ENCODE measurements around the gene CHMP2A.

CHMP2A gene

DNA sequence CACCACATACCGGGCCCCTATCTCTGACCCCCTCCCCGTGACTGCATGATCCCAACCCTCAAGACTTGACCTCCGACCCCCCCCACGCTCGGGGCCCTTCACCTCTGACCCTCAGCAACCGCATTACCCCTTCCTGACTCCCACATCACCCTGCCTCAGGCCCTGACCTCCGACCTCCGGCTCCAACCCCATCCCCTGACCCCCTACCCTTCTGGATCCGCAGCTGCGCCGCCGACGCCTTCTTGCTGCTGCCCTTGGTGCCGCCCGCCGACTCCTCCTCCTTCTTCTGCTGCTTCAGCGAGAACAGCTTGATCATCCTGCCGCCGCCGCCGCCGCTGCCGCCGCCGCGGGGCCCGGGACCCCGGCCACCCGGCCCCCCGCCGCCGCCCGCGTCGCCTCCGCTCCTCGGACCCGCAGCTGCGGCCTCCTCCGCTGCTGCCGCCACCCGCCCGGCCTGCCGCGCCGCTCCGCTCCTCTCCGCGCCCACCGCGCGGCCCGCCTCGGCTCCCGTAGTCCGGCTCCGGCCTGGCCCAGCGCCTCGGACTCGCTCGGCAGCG lies 3.2 kb upstream of the CHMP2A start, which contains the start of gene UBE2M:
TSS of gene UBE2M (minus strand) at position 546 of the 557 bp plus-strand sequence. CDS start at position 316, 230 bp downstream.
- Histone ChIP-seq H3K36me3 (ENCODE audit: control insufficient read depth, insufficient read depth, low read length, severe bottlenecking) (peaks cover 16% of the 10 kb centered on the region), H3K9ac (ENCODE audit: low read length) (peak within 1 kb of the TSS; percentile 98), H3K4me1 (ENCODE audit: control insufficient read depth, insufficient read depth, low read length) (peaks cover 57% of the 10 kb centered on the region), H3K27me3 (replicated peaks; ENCODE audit: control insufficient read depth, insufficient read depth, low read length) (no peaks in the 10 kb centered on the region), H3K9me3 (ENCODE audit: control insufficient read depth, low read length) (no peaks in the 10 kb centered on the region), H3K4me3 (ENCODE audit: low read length) (peak within 1 kb of the TSS; percentile 92)
- DNase-seq (ENCODE audit: low read depth), result peak; percentile 67

DNA sequence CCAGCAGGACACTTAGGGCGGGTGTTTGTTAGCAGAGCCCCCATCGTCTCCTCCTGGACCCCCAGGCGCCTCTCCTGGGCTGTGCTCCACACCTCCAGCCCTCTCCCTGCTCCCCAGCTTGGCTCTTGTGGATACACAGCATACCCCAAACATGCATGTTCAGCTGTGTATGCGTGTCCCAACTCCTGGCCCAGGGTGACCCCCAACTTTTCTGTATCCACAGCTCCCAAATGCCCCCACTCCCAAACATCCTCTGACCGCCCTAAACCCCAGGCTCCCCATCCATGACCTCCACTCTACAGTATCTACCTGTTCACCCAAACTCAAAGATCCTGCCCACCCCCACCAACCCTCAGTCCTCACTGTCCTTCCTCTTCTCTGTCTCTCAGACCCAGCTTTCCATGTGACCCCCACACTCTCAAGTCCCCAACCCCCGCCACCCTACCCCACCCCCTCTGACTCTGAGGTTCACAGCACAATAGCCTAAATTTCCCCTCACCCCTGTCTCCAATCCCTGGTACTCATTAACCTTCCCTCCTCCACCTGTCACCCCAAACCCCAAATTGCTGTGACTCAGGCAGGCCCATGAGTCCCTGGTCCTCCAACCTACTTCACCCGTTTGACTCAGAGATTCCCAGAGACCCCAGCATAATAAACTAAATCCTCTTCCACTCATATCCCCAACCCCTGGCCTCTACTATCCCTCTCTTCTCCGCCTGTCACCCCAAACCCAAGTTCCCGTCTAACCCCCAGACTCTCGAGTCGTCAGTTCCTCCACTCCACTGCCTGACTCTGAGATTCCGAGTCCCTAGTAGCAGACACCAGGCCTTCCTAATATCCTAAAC lies 2.5 kb upstream of the CHMP2A start:
- peaks cover 22% of the 10 kb centered on the region for H3K36me3 ChIP-seq (ENCODE audit: control insufficient read depth, insufficient read depth, low read length, severe bottlenecking)
- peak overlapping the region; percentile 98 for H3K9ac ChIP-seq (ENCODE audit: low read length)
- H3K4me1 ChIP-seq (ENCODE audit: control insufficient read depth, insufficient read depth, low read length), result peaks cover 50% of the 10 kb centered on the region
- H3K4me3 ChIP-seq (ENCODE audit: low read length), result peak overlapping the region; percentile 92
- no peaks in the 10 kb centered on the region for H3K9me3 ChIP-seq (ENCODE audit: control insufficient read depth, low read length)
- H3K27me3 ChIP-seq (replicated peaks; ENCODE audit: control insufficient read depth, insufficient read depth, low read length), result no peaks in the 10 kb centered on the region
- DNase-seq (ENCODE audit: low read depth), result peak; percentile 18

DNA sequence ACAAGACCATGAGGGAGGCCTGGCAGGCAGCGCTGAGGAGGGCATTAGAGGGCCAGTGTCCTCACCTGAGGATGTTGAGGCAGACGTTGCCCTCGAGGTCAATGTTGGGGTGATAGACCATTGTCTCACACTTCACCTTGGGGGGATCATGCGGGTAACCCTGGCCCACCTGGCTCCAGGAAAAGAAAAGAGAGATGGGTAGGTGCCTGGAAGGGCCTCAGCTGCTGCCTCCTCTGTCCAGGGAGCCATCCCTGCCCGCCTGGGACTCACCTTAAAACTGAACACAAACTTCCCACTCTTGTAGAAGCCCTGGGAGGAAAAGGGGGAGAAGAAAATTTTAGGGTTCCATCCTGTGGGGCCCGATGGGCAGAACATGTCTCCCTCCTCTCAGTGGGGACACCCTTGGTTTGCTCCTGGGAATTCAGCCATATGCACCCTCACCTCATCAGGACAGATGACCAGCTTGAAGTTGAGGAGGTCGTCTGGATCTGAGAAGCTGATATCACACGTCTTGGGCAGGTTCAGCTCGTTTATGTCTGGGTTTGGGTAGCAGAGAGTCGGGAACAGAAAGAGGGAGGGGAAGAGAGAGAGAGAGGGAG lies 1.8 kb upstream of the CHMP2A start:
- Histone ChIP-seq H3K4me1 (ENCODE audit: control insufficient read depth, insufficient read depth, low read length) (peaks cover 43% of the 10 kb centered on the region), H3K9ac (ENCODE audit: low read length) (peak overlapping the region; percentile 98), H3K4me3 (ENCODE audit: low read length) (peak overlapping the region; percentile 92), H3K9me3 (ENCODE audit: control insufficient read depth, low read length) (no peaks in the 10 kb centered on the region), H3K27me3 (replicated peaks; ENCODE audit: control insufficient read depth, insufficient read depth, low read length) (no peaks in the 10 kb centered on the region), H3K36me3 (ENCODE audit: control insufficient read depth, insufficient read depth, low read length, severe bottlenecking) (peaks cover 29% of the 10 kb centered on the region)
- no peak for DNase-seq (ENCODE audit: low read depth)

DNA sequence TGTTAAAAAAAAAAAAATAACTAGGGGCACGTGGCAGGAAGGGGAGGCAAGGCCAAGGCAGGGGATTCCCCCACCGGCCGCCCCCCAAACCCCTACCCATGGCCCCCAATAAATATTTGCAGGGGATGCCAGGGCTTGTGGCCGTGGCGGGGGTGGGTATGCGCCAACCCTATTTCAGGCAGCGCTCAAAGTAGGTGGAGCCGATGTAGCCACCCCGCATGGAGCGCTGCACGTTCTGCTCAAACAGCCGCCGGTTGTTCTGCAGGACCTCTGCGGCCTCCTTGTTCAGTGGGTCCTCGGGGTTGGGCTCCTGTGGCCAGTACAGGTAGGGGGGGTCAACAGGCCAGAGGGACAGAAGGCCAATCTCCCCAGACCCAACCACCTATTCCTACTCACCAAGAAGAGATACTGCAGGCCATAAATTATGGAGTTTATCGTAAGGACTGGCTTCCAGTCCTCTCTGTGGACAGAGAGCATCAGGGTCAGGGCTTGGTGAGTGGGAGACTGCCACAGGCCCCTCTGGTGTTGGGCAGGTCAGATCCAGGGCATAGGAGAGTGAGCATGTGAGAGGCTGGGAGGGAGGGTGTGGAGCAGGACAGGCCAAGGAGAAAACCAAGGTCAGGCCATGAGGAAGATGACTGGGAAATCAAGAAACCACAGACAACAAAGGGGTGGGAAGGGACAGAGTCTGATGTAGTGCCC lies 1.2 kb upstream of the CHMP2A start:
- no peaks in the 10 kb centered on the region for H3K9me3 ChIP-seq (ENCODE audit: control insufficient read depth, low read length)
- H3K36me3 ChIP-seq (ENCODE audit: control insufficient read depth, insufficient read depth, low read length, severe bottlenecking), result peaks cover 36% of the 10 kb centered on the region
- H3K4me1 ChIP-seq (ENCODE audit: control insufficient read depth, insufficient read depth, low read length), result peaks cover 41% of the 10 kb centered on the region
- H3K9ac ChIP-seq (ENCODE audit: low read length), result peak overlapping the region; percentile 98
- H3K4me3 ChIP-seq (ENCODE audit: low read length), result peak overlapping the region; percentile 92
- no peaks in the 10 kb centered on the region for H3K27me3 ChIP-seq (replicated peaks; ENCODE audit: control insufficient read depth, insufficient read depth, low read length)
- no peak for DNase-seq (ENCODE audit: low read depth)

DNA sequence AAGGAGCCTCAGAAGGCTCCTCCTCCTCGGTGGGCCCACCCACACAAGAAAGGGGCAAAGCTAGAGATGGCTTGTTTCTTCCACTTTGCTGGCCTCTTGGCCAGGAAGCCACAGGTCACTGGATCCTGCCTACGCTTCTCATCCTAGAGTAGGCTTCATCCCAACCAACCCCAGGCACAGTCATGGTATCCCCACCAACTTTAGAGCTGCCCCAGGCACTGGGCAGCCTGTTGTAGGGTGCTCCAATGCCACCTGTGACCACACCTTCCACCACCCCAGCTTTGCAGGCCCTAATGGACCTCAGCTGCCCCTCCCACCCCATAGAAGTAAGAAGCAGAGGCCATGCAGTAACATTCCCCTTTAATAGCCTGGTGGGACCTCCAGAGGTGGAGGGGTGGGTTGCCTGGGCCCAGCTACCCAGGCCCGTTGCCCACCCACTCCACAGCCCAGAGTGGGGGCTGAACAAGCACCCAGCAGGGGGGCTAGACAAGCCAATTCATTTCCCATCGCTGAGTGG lies 522 bp upstream of the CHMP2A start:
- Histone ChIP-seq H3K4me1 (ENCODE audit: control insufficient read depth, insufficient read depth, low read length) (peaks cover 41% of the 10 kb centered on the region), H3K9ac (ENCODE audit: low read length) (peak overlapping the region; percentile 98), H3K27me3 (replicated peaks; ENCODE audit: control insufficient read depth, insufficient read depth, low read length) (no peaks in the 10 kb centered on the region), H3K4me3 (ENCODE audit: low read length) (peak overlapping the region; percentile 97), H3K9me3 (ENCODE audit: control insufficient read depth, low read length) (no peaks in the 10 kb centered on the region), H3K36me3 (ENCODE audit: control insufficient read depth, insufficient read depth, low read length, severe bottlenecking) (peaks cover 42% of the 10 kb centered on the region)
- DNase-seq (ENCODE audit: low read depth), result no peak

DNA sequence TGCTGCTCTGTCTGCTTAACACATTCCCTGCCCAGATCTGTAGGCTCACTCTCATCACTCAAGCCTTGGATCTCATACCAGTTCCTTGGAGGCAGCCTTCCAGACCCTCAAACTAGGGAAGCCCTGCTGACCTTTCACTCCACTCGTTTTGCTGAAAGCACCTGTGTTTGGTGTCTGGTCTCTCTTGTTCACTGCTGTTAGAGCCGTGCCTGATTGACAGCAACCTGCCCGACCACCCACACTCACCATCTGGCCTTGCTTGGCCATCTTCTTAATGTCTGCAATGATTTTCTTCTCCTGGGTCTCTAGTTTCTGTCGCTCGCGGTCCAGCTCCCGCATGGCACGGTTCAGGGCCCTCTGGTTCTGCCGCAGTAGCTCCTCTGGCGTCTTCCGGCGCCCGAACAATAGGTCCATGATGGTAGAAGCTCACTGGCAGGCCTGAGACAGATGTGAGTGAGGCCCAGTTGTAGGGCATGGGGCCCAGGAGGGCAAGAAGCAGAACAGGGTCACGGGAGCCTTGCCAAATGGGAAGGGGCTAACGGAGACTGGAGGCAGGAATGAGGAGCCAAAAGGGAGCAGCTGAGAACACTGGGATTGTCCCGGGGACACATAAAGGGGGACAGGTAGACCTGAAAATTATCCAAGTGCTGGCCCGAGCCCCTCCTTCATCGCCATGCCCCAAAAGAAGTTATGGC lies 959 bp downstream of the CHMP2A start:
- Histone ChIP-seq H3K36me3 (ENCODE audit: control insufficient read depth, insufficient read depth, low read length, severe bottlenecking) (peaks cover 57% of the 10 kb centered on the region), H3K27me3 (replicated peaks; ENCODE audit: control insufficient read depth, insufficient read depth, low read length) (no peaks in the 10 kb centered on the region), H3K9ac (ENCODE audit: low read length) (peak overlapping the region; percentile 98), H3K4me3 (ENCODE audit: low read length) (peak overlapping the region; percentile 97), H3K4me1 (ENCODE audit: control insufficient read depth, insufficient read depth, low read length) (peaks cover 33% of the 10 kb centered on the region), H3K9me3 (ENCODE audit: control insufficient read depth, low read length) (no peaks in the 10 kb centered on the region)
- DNase-seq (ENCODE audit: low read depth), result no peak

DNA sequence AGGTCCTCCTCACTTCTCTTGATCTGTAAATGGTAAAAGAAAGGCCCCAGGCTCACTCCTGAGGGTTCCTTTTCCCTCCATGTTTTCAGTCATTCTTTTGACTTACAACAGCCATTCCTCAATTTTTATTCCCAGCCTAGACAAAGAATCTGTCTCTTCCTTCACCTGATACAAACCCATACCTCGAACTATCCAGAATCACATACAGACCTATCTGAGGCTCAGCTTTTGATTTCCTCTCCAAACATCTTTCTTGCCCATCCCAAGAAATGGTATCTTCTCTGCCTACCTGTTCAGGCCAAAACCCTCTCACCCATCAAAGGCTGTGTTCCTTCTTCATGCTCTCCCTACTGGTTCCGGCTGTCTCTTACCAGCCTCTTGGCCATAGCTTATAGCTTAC lies 2.2 kb downstream of the CHMP2A start:
- Histone ChIP-seq H3K27me3 (replicated peaks; ENCODE audit: control insufficient read depth, insufficient read depth, low read length) (no peaks in the 10 kb centered on the region), H3K4me1 (ENCODE audit: control insufficient read depth, insufficient read depth, low read length) (peaks cover 33% of the 10 kb centered on the region), H3K4me3 (ENCODE audit: low read length) (no peak overlapping the region), H3K9ac (ENCODE audit: low read length) (no peak overlapping the region), H3K9me3 (ENCODE audit: control insufficient read depth, low read length) (no peaks in the 10 kb centered on the region), H3K36me3 (ENCODE audit: control insufficient read depth, insufficient read depth, low read length, severe bottlenecking) (peaks cover 70% of the 10 kb centered on the region)
- no peak for DNase-seq (ENCODE audit: low read depth)

DNA sequence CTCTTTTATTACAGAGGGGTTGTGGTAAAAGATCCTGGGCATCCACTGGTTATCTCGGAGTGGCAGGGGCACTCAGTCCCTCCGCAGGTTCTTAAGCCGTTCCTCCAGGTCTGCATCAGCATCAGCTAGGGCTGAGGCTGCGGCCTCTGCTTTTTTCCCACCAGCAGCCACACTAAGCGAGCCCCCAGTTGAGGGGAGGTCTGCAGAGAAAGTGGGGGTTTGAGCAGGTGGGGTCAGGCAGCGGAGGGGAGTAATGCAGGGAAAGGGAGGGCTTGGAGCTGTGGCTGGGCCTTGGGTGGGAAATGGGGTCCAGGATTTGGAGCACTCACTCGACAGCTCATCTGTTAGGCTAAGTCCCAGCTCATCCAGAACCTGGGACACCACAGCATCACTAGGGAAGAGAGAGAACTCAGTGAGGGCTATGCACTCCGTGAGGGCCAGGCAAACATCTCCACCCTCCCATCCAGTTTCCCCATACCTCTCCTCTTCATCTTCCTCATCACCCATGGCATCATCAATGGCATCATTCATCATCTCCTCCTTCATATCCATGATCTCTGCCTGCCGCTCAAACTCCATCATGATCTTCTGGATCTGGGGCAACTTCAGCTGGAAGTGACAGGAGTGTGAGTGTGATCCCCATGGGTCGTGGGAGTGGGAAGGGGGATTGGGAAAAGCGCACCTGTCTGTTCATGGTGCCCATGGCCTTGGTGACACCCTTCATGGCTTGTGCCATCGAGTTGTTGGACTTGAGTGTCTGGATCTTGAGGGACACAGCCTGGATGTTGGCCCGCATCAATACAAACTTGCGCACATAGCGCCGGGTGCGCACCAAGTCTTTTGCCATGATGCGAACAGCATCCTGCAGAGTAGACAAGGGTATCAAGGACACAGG lies 3.1 kb downstream of the CHMP2A start:
- Histone ChIP-seq H3K4me1 (ENCODE audit: control insufficient read depth, insufficient read depth, low read length) (peaks cover 32% of the 10 kb centered on the region), H3K36me3 (ENCODE audit: control insufficient read depth, insufficient read depth, low read length, severe bottlenecking) (peaks cover 73% of the 10 kb centered on the region), H3K27me3 (replicated peaks; ENCODE audit: control insufficient read depth, insufficient read depth, low read length) (no peaks in the 10 kb centered on the region), H3K4me3 (ENCODE audit: low read length) (no peak overlapping the region), H3K9me3 (ENCODE audit: control insufficient read depth, low read length) (no peaks in the 10 kb centered on the region), H3K9ac (ENCODE audit: low read length) (no peak overlapping the region)
- no peak for DNase-seq (ENCODE audit: low read depth)

DNA sequence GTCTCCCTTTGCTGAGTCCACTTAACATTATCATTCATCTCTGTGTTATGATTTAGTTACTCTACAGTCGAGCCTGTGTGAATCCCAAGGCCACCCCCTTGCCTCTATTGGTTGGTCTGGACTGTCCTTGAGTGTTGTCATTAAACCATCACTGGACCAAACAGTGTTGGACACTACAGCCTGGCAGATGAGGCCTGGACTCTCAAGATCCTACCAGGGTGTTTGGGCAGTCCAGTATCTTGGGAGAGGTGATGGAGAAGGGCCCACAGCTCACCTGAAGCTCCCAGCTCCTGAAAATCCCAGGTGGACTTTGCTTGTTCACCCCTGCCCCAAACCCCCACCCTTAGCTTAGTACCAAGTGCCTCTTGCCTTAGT lies 3.8 kb downstream of the CHMP2A start:
- H3K27me3 ChIP-seq (replicated peaks; ENCODE audit: control insufficient read depth, insufficient read depth, low read length), result no peaks in the 10 kb centered on the region
- H3K9me3 ChIP-seq (ENCODE audit: control insufficient read depth, low read length), result no peaks in the 10 kb centered on the region
- no peak for DNase-seq (ENCODE audit: low read depth)
- no peak overlapping the region for H3K4me3 ChIP-seq (ENCODE audit: low read length)
- no peak overlapping the region for H3K9ac ChIP-seq (ENCODE audit: low read length)
- H3K4me1 ChIP-seq (ENCODE audit: control insufficient read depth, insufficient read depth, low read length), result peaks cover 32% of the 10 kb centered on the region
- H3K36me3 ChIP-seq (ENCODE audit: control insufficient read depth, insufficient read depth, low read length, severe bottlenecking), result peaks cover 66% of the 10 kb centered on the region

All from adipocyte (in vitro differentiated cells).